COLO829 (cell line): Measurements from ENCODE around the gene SMYD2.
A peak's percentile ranks its signal among the peaks of the same experiment; 100 is the strongest.
"Not testable (repeated sequence)": the region's sequence is repeated elsewhere in the genome, so short reads cannot be mapped to it uniquely, and the experiment has no call there.

Experiments used
- DNase-seq: peaks from one replicate; pipeline ENCODE4 v3.0.0; 2012; ENCODE audit warnings: low spot score

The SMYD2 gene

DNA sequence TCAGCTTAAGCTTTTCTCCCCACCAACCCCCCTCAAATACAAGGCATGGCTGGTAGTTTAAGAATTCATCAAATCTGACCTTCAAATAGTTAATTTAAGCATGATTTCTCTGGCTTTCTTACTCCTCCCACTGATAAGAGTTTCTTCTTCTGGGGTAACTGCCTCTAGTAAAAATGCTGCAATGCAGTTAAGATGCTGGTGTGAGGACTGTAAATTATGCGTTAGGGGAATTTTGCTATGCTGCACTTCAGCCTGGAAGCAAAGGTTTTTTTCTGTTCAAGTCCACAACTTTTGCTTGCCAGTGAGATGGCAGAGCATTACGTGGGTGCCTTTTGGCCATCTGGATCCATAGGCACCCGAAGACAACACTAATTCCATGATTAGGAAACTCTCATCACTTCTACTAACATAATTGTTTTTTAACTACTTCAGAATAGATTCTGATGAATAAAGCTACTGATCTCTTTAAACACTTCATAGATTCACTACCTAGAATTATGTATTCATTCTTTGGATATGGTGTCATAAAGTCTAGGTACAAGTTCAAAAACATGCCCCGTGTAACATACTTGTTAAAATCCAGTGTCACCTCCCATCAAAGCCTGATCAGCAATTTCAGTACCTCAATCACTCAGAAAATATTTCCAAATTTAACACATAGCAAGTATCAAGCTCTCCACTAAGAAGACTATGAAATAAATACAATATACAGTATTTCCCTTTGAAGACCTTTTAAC is 8.8 kb upstream of the SMYD2 start:
- DNase-seq: no peak

- DNase-seq: no peak
Observed at GRCh38 chr1:214272964-214273533, 7.9 kb upstream of the SMYD2 start.

- not testable (repeated sequence) for DNase-seq
Observed at GRCh38 chr1:214275700-214276099, 5.3 kb upstream of the SMYD2 start.

- no peak for DNase-seq
Observed at GRCh38 chr1:214276786-214277185, 4.2 kb upstream of the SMYD2 start.

DNA sequence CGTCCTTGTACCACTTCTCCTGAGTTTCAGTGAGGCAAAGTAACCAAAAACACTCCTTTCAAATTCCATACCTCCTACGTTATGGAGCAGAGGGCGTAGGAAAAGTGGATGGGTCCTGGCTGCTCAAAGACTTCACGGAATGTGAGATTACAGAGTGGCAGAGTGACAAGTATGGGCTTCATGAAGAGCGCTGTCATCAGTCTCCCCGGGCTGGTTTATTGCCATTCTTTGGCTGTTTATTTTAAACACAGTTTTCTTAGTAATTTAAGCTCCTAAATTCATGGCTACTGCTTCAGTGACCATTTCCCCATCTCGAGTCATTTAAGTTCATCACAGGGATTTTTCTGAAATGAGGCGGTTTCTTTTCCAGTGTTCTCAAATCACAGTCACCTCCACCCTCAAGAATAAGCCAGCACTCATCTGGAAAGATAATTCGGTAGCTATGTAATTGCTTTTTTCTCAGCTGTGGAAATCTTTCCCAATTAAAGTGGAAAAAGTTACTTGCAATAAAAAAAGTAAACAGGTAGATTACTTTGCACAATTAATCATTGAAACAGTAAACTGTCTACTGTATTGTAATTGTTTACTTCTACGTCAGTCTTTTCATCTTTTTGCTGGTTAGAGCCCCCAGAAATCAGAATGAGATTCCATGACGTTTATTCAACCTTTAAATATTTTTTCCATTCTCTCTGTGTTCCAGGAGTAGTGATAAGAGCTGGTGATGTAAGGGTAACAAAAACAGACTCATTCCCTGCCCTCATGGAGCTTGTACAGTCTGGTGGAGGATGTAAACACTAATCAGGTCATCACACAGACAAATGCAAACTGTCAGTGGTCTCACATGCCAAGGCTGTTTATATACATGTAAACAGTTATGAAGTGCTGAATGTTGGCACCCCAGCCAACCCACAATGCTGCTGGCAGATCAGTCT is 3.0 kb upstream of the SMYD2 start:
- DNase-seq: no peak

- DNase-seq: no peak
Observed at GRCh38 chr1:214280386-214281020, 456 bp upstream of the SMYD2 start.

GRCh38 chr1:214281720-214282629 is 1.0 kb downstream of the SMYD2 start:
- no peak for DNase-seq

GRCh38 chr1:214282630-214283242 is 1.8 kb downstream of the SMYD2 start:
- no peak for DNase-seq

GRCh38 chr1:214285610-214286440 is 4.9 kb downstream of the SMYD2 start:
- DNase-seq: no peak

DNA sequence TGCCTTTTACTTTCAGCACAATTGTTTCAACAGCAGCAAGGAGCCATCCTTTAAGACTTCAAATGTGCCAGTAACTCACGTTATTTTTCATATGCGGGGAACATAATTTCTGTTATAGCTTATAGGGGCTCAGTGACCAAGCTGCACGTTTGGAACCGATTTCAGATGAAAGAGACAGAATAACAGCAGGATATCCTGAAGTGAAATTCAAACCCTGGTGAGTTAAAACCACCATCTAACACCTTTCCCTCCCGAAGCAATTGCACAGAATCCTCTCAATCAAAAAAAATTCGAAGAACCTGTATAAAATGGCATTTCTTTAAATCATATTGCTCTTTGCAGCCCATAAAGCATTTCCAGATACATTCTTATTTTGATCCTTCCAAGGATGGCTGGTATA is 6.9 kb downstream of the SMYD2 start:
- DNase-seq: no peak

- no peak for DNase-seq
Observed at GRCh38 chr1:214289574-214290272, 8.8 kb downstream of the SMYD2 start.

- peak; percentile 78 for DNase-seq
Observed at GRCh38 chr1:214290424-214291037, 9.6 kb downstream of the SMYD2 start.

GRCh38 chr1:214292322-214292721 is 11.4 kb downstream of the SMYD2 start:
- DNase-seq: no peak

- DNase-seq: no peak
Observed at GRCh38 chr1:214295934-214296333, 15.0 kb downstream of the SMYD2 start.

DNA sequence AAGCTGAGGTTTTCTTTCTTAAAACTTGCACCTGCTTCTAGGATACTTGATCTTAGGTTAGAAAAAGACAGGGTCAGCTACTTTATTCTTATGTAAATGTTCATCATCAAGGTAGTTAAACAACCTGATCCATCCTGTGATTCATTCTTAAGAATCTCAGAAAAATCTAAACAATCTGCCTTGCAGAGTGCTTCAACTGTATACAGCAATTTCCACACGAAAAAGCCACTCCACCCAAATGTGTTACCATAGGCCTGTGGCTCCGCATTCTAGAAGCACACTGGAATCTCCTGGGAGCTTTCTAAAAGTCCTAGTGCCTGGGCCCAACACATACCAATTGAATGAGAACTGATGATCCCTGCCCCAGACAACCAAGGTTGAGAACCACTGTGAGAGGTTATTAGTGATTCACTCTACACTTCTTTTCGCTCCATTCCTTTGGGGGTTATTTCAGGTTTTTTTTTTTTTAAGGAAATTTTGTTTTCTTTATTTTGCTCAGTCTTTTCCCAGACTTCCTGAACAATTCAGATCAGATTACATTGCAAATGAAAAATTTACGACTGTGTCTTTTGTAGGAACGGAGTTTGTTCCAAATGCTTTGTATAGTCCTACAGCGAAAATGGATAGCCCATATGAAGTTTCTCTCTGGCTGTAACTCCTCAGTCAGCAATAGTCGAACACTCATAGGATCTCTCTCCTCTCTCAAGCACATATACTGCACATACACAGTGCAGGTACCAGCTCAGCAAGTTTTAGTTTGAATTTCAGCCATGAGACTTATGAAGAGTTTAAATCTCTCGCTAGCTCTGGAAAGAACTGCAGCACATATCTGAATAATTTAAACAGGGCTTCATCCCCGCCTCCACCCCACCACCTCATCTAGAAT is 16.1 kb downstream of the SMYD2 start:
- DNase-seq: no peak

- no peak for DNase-seq
Observed at GRCh38 chr1:214300149-214300780, 19.3 kb downstream of the SMYD2 start.

- DNase-seq: no peak
Observed at GRCh38 chr1:214301526-214301925, 20.6 kb downstream of the SMYD2 start.
